HepG2 (cell line): ENCODE measurements around the gene C10orf143. TPM values are rescaled to one million over a fixed set of nuclear protein-coding genes. Genes with fewer than 3 reads are reported as not detected.
A peak's percentile ranks its signal among the peaks of the same experiment; 100 is the strongest.

ENCODE experiments used
- AHDC1 ChIP-seq: sonication (generic); formaldehyde crosslinking; IDR thresholded peaks from 2 replicates; pipeline ENCODE4 v1.5.1; 2020; ENCODE audit warnings: mild to moderate bottlenecking, missing genetic modification reagents, borderline replicate concordance
- BRD4 ChIP-seq: sonication (generic); formaldehyde crosslinking; IDR thresholded peaks from 2 replicates; pipeline ENCODE4 v1.4.0; 2020; ENCODE audit warnings: missing genetic modification reagents
- CREB3 ChIP-seq: sonication (generic); formaldehyde crosslinking; IDR thresholded peaks from 2 replicates; pipeline ENCODE4 v1.5.0; 2020; ENCODE audit warnings: missing genetic modification reagents
- EED ChIP-seq: sonication (generic); formaldehyde crosslinking; IDR thresholded peaks from 2 replicates; pipeline ENCODE4 v1.5.0; 2020; ENCODE audit warnings: mild to moderate bottlenecking, missing genetic modification reagents
- HES4 ChIP-seq: sonication (generic); formaldehyde crosslinking; IDR thresholded peaks from 2 replicates; pipeline ENCODE4 v1.9.0; 2021; ENCODE audit warnings: mild to moderate bottlenecking, missing genetic modification reagents, borderline replicate concordance
- HNRNPK ChIP-seq: fragments of 200-400 bp; formaldehyde crosslinking; IDR thresholded peaks from 2 replicates; pipeline ENCODE4 v1.6.1; 2018; ENCODE audit warnings: low read length, low read depth, moderate library complexity, mild to moderate bottlenecking; ENCODE audit not compliant: poor library complexity, severe bottlenecking
- MTF2 ChIP-seq: sonication (generic); formaldehyde crosslinking; IDR thresholded peaks from 2 replicates; pipeline ENCODE4 v1.5.0; 2020; ENCODE audit warnings: missing genetic modification reagents, borderline replicate concordance
- MYPOP ChIP-seq: sonication (generic); formaldehyde crosslinking; IDR thresholded peaks from 2 replicates; pipeline ENCODE4 v1.8.1; 2023; ENCODE audit warnings: mild to moderate bottlenecking, moderate library complexity, missing genetic modification reagents
- NFYC ChIP-seq: IDR thresholded peaks from 2 replicates; pipeline ENCODE4 v1.6.1; 2016; ENCODE audit warnings: missing genetic modification reagents, missing compliant biosample characterization
- SRY ChIP-seq: sonication (generic); formaldehyde crosslinking; IDR thresholded peaks from 2 replicates; pipeline ENCODE4 v1.8.0; 2022; ENCODE audit warnings: mild to moderate bottlenecking, missing genetic modification reagents
- ZNF251 ChIP-seq: sonication (generic); formaldehyde crosslinking; IDR thresholded peaks from 2 replicates; pipeline ENCODE4 v1.9.0; 2021; ENCODE audit warnings: mild to moderate bottlenecking, missing genetic modification reagents
- ZNF33A ChIP-seq: sonication (generic); formaldehyde crosslinking; IDR thresholded peaks from 2 replicates; pipeline ENCODE4 v1.5.1; 2020; ENCODE audit warnings: missing genetic modification reagents, mild to moderate bottlenecking, moderate library complexity, borderline replicate concordance
- polyA plus RNA-seq, 8 experiments: library from polyadenylated mRNA; depleted of rRNA in 3 of 8; stranded (reverse) in 7 of 8; unstranded in 1 of 8; fragments of >200 nt; fragmentation: Illumina TruSeq in 4 of 8; extraction: Trizol in 4 of 8; gene quantifications; 2 replicates each; pipeline versions ENCODE4 v1.2.1 to v1.2.3, GENCODE V29; 2011 to 2016; ENCODE audit warnings: low read depth in 4 of 8, missing spikeins in 1 of 8, mixed read lengths in 1 of 8; ENCODE audit not compliant: insufficient read depth in 1 of 8
- total RNA-seq, 5 experiments: library from RNA; depleted of rRNA; stranded (reverse); fragments of >200 nt; fragmentation: Illumina TruSeq; extraction: Trizol; gene quantifications; 2 replicates each; pipeline ENCODE4 v1.2.3, GENCODE V29; 2016; ENCODE audit warnings: low read depth in 1 of 5

C10orf143 gene
- total and polyA plus RNA-seq, 2 of the 13 experiments (the other 11 are each of a cell fraction or from before 2014, with no cell fraction given): 0.21 to 0.91 TPM

DNA sequence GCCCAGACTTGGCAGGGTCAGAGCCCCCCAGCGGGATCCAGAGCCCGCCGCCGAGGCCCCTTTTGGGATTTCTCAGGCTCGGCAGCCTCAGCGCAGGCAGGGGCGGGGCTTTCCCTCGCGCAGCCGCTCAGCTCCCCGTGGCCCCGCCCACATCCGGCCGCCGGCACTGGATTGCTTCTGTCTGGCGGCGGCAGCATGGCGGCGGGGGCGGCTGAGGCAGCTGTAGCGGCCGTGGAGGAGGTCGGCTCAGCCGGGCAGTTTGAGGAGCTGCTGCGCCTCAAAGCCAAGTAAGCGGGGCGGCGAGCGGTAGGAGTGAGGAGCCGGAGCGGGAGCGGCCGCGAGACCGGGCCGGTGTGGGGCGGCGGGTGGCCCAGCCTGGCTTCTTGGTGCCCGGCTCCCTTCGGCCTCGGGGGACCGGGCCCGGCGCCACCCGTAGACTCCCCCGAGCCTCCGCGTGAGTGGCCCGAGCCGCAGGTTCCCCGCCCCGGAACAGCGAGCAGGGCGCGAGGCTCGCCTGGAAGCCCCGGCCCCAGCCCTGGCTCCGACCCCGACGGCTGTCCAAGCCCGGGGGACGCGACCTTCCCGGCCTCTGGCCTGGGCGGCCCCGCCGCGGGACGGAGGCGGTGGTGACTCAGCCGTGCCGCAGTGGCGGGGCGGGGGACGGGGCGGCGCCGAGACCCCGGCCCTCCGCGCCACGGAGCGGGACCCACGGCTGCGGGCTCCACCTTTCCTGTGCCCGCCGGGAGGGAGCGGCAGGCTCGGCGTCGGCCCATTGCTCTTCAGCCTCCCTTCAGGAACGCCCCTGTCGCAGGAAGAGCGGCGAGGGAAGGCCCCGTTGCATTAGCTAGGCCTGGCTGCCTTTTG is 25.8 kb upstream of the C10orf143 start, which contains the start of gene GLRX3 (continued):
- TF ChIP-seq HNRNPK (no peak), EED (CRISPR knock-in tag) (no peak), ZNF33A (CRISPR knock-in tag) (no peak), MTF2 (no peak), MYPOP (CRISPR knock-in tag) (peak; percentile 87), SRY (CRISPR knock-in tag) (no peak), CREB3 (CRISPR knock-in tag) (no peak), NFYC (CRISPR knock-in tag) (peak; percentile 57), AHDC1 (CRISPR knock-in tag) (no peak), HES4 (CRISPR knock-in tag) (peak; percentile 41), BRD4 (CRISPR knock-in tag) (peak; percentile 59; the same call in 1 of the 2 replicates), ZNF251 (CRISPR knock-in tag) (no peak)
